ENCODE data around the gene NLRC4. TPM values are rescaled to one million over a fixed set of nuclear protein-coding genes. Genes with fewer than 3 reads are reported as not detected.

Gene NLRC4
- total RNA-seq, 1 experiment from 2014 or later: not detected

- ChIA-PET POLR2A (ENCODE audit: low non-redundant PET) (no interaction called here), CTCF (no interaction called here)
- no peak for DNase-seq (ENCODE audit: low spot score)
- Histone ChIP-seq H3K4me1 (ENCODE audit: insufficient read depth, low read length, poor library complexity, severe bottlenecking) (no peaks in the 10 kb centered on the region), H3K4me3 (ENCODE audit: low read depth, low read length, poor library complexity, severe bottlenecking) (no peak overlapping the region), H3K9me3 (ENCODE audit: low read depth, low read length, poor library complexity, severe bottlenecking) (no peaks in the 10 kb centered on the region), H3K27ac (ENCODE audit: low read depth, low read length, poor library complexity, severe bottlenecking) (no peak overlapping the region), H3K36me3 (ENCODE audit: insufficient read depth, low read length, poor library complexity, severe bottlenecking) (no peaks in the 10 kb centered on the region), H3K27me3 (replicated peaks; ENCODE audit: insufficient read depth, low read depth, low read length, poor library complexity) (no peaks in the 10 kb centered on the region)
- BruUV-seq (replicated peaks): no TSS peak
- intact Hi-C loops (cut with micrococcal nuclease; ENCODE audit: unreplicated experiment): no loop called here
- TF ChIP-seq EZH2 (IDR thresholded peaks at IDR 0.05; ENCODE audit: borderline replicate concordance, low read depth, low read length, poor library complexity, severe bottlenecking) (no peak), CTCF (conservative IDR thresholded peaks at IDR 0.05; ENCODE audit: low read depth, low read length) (no peak)
Observed at GRCh38 chr2:32271063-32271462, 6.4 kb upstream of the NLRC4 start.

GRCh38 chr2:32262105-32262504 is 2.6 kb downstream of the NLRC4 start:
- no TSS peak for BruUV-seq (replicated peaks)
- intact Hi-C loops (cut with micrococcal nuclease; ENCODE audit: unreplicated experiment): no loop called here
- POLR2A ChIA-PET (ENCODE audit: low non-redundant PET): no interaction called here

GRCh38 chr2:32260376-32260775 is 4.3 kb downstream of the NLRC4 start:
- BruUV-seq (replicated peaks): no TSS peak
- POLR2A ChIA-PET (ENCODE audit: low non-redundant PET): no interaction called here

More at GRCh38 chr2:32262105-32262504, 2.6 kb downstream of the NLRC4 start:
- no peak for DNase-seq (ENCODE audit: low spot score)
- Histone ChIP-seq H3K4me1 (ENCODE audit: insufficient read depth, low read length, poor library complexity, severe bottlenecking) (no peaks in the 10 kb centered on the region), H3K36me3 (ENCODE audit: insufficient read depth, low read length, poor library complexity, severe bottlenecking) (no peaks in the 10 kb centered on the region), H3K27ac (ENCODE audit: low read depth, low read length, poor library complexity, severe bottlenecking) (no peak overlapping the region), H3K27me3 (replicated peaks; ENCODE audit: insufficient read depth, low read depth, low read length, poor library complexity) (no peaks in the 10 kb centered on the region), H3K4me3 (ENCODE audit: low read depth, low read length, poor library complexity, severe bottlenecking) (no peak overlapping the region), H3K9me3 (ENCODE audit: low read depth, low read length, poor library complexity, severe bottlenecking) (no peaks in the 10 kb centered on the region)
- no peak for TF ChIP-seq CTCF (conservative IDR thresholded peaks at IDR 0.05; ENCODE audit: low read depth, low read length)
- no peak for TF ChIP-seq EZH2 (IDR thresholded peaks at IDR 0.05; ENCODE audit: borderline replicate concordance, low read depth, low read length, poor library complexity, severe bottlenecking)
- CTCF ChIA-PET: no interaction called here

More at GRCh38 chr2:32260376-32260775, 4.3 kb downstream of the NLRC4 start:
- H3K4me3 ChIP-seq (ENCODE audit: low read depth, low read length, poor library complexity, severe bottlenecking): no peak overlapping the region
- H3K9me3 ChIP-seq (ENCODE audit: low read depth, low read length, poor library complexity, severe bottlenecking): no peaks in the 10 kb centered on the region
- CTCF ChIA-PET: no interaction called here
- H3K27ac ChIP-seq (ENCODE audit: low read depth, low read length, poor library complexity, severe bottlenecking): no peak overlapping the region
- H3K36me3 ChIP-seq (ENCODE audit: insufficient read depth, low read length, poor library complexity, severe bottlenecking): no peaks in the 10 kb centered on the region
- no peak for TF ChIP-seq CTCF (conservative IDR thresholded peaks at IDR 0.05; ENCODE audit: low read depth, low read length)
- TF ChIP-seq EZH2 (IDR thresholded peaks at IDR 0.05; ENCODE audit: borderline replicate concordance, low read depth, low read length, poor library complexity, severe bottlenecking): no peak
- DNase-seq (ENCODE audit: low spot score): no peak
- intact Hi-C loops (cut with micrococcal nuclease; ENCODE audit: unreplicated experiment): no loop called here
- no peaks in the 10 kb centered on the region for H3K4me1 ChIP-seq (ENCODE audit: insufficient read depth, low read length, poor library complexity, severe bottlenecking)
- no peaks in the 10 kb centered on the region for H3K27me3 ChIP-seq (replicated peaks; ENCODE audit: insufficient read depth, low read depth, low read length, poor library complexity)

All from A673 (cell line).